GM23248 (cell line): ENCODE results near the gene TNFRSF6B. TPM values are rescaled to one million over a fixed set of nuclear protein-coding genes. Genes with fewer than 3 reads are reported as not detected.

ENCODE experiments used
- DNase-seq: peaks from one replicate; pipeline ENCODE4 v3.0.0-alpha.2; 2015
- H2AFZ ChIP-seq: fragments of 200-600 bp; sonication (generic); 2 replicates; pipeline ENCODE4 v1.6.1; 2016; ENCODE audit warnings: antibody characterized with exemption
- H3F3A ChIP-seq: fragments of 200-600 bp; sonication (generic); 2 replicates; pipeline ENCODE4 v1.6.1; 2016; ENCODE audit warnings: mild to moderate bottlenecking, antibody characterized with exemption, mixed run types; ENCODE audit not compliant: insufficient read depth
- H3K27ac ChIP-seq: fragments of 200-600 bp; sonication (generic); 2 replicates; pipeline ENCODE4 v1.5.1; 2016; ENCODE audit warnings: mild to moderate bottlenecking
- H3K27me3 ChIP-seq: fragments of 200-600 bp; sonication (generic); replicated peaks from 2 replicates; pipeline ENCODE4 v1.6.1; 2016; ENCODE audit warnings: mild to moderate bottlenecking; ENCODE audit not compliant: insufficient read depth
- H3K36me3 ChIP-seq: fragments of 200-600 bp; sonication (generic); 2 replicates; pipeline ENCODE4 v1.6.1; 2016; ENCODE audit warnings: low read depth, mild to moderate bottlenecking
- H3K4me1 ChIP-seq: fragments of 200-600 bp; sonication (generic); 2 replicates; pipeline ENCODE4 v1.6.1; 2016; ENCODE audit warnings: mild to moderate bottlenecking; ENCODE audit not compliant: insufficient read depth
- H3K4me2 ChIP-seq: fragments of 200-600 bp; sonication (generic); one replicate; pipeline ENCODE4 v1.6.1; 2016; ENCODE audit warnings: mild to moderate bottlenecking; ENCODE audit not compliant: unreplicated experiment
- H3K4me3 ChIP-seq: fragments of 200-600 bp; sonication (generic); 2 replicates; pipeline ENCODE4 v1.5.1; 2016; ENCODE audit warnings: mild to moderate bottlenecking
- H3K79me2 ChIP-seq: fragments of 200-600 bp; sonication (generic); 2 replicates; pipeline ENCODE4 v1.6.1; 2016; ENCODE audit warnings: mild to moderate bottlenecking; ENCODE audit not compliant: insufficient read depth
- H3K9ac ChIP-seq: fragments of 200-600 bp; sonication (generic); 2 replicates; pipeline ENCODE4 v1.6.1; 2016; ENCODE audit warnings: mild to moderate bottlenecking
- H3K9me2 ChIP-seq: fragments of 200-600 bp; sonication (generic); 2 replicates; pipeline ENCODE4 v1.6.1; 2016; ENCODE audit warnings: mixed run types, mild to moderate bottlenecking, moderate library complexity; ENCODE audit not compliant: insufficient read depth
- H3K9me3 ChIP-seq: fragments of 200-600 bp; sonication (generic); one replicate; pipeline ENCODE4 v1.6.1; 2017; ENCODE audit warnings: low read depth
- H4K20me1 ChIP-seq: fragments of 200-600 bp; sonication (generic); 2 replicates; pipeline ENCODE4 v1.6.0; 2016; ENCODE audit not compliant: insufficient read depth
- EZH2 ChIP-seq: fragments of 200-600 bp; sonication (generic); IDR thresholded peaks from 2 replicates; pipeline ENCODE4 v1.6.1; 2018; ENCODE audit warnings: antibody characterized with exemption, mild to moderate bottlenecking; ENCODE audit not compliant: insufficient read depth, poor library complexity, severe bottlenecking
- EZH2phosphoT487 ChIP-seq: fragments of 200-600 bp; sonication (generic); IDR thresholded peaks from 2 replicates; pipeline ENCODE4 v1.6.1; 2018; ENCODE audit warnings: antibody characterized with exemption, moderate library complexity, mild to moderate bottlenecking, low read depth; ENCODE audit not compliant: insufficient read depth
- WGBS, 2 experiments: methylation state at CpG; one replicate each; pipeline ENCODE4 v1.1.6; 2015 to 2017; ENCODE audit warnings: low lambda C conversion rate in 2 of 2, low coverage in 1 of 2; ENCODE audit errors: missing lambda C conversion rate in 2 of 2; 5-methylcytosine and 5-hydroxymethylcytosine counted together
- in situ Hi-C: fragments of 300-500 bp; cut with MboI; formaldehyde crosslinking; loops from 2 replicates; pipeline ENCODE4 v1.15.0; 2020
- polyA plus RNA-seq: library from polyadenylated mRNA; unstranded; fragments of >200 nt; fragmentation: Nextera tagmentation; extraction: Ambion mirVana; gene quantifications from 2 replicates; pipeline ENCODE4 v1.2.1, GENCODE V29; 2016
- total RNA-seq: library from RNA; depleted of rRNA; stranded (reverse); fragments of >200 nt; shearing (Covaris generic); gene quantifications from 2 replicates; pipeline ENCODE4 v1.2.3, GENCODE V29; 2014

Gene TNFRSF6B
- total and polyA plus RNA-seq, 2 experiments from 2014 or later, result 17.4 to 39.9 TPM

DNA sequence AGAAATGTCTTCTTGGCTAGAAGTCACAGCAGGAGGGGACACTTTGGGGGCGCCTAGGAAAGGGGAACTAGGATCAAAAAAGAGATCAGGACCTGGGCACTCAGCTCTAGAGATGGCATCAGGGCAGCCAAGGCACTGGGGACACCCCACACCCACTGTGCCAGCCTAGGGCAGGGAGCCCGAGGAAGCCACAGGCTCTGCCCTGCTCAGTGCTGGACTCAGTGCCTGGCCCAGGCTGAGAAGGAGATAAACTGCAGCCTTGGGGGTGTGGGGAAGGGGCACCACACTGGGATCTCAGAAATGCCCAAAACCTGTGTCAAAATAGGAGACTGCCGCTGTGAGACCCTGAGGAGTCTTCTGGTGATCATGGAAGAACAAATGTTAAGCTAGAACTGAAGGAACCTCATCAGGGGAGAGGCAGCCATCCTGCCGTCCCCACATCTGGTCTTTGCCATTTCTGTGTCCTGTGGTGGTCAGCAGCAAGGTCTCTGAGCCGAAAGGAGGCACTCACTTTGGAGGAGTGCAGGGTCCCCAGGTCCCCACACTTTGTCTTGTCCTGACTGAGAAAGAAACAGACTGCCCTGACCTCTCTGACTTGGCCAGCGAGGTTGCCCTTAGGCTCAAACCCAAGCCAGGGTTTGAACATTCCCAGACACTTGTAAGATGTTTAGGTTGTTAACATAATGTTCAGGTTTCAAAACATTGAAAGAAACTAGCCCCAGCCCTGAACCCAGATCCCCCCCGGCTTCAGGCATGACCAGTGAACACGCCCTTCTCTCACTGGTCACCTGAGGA is 9.0 kb downstream of the TNFRSF6B start:
- H3K27me3 ChIP-seq, result no peaks in the 10 kb centered on the region
- H2AFZ ChIP-seq, result no peak overlapping the region
- H3K4me3 ChIP-seq, result no peak overlapping the region
- no peaks in the 10 kb centered on the region for H3K9me3 ChIP-seq
- H3K4me2 ChIP-seq, result peak overlapping the region; percentile 87
- H3K36me3 ChIP-seq, result peaks cover 6% of the 10 kb centered on the region; the same call in 1 of the 2 replicates
- no peak for DNase-seq
- H3F3A ChIP-seq, result no peaks in the 10 kb centered on the region
- WGBS, 2 experiments, result 89% methylated on average over 8 of the region's 8 CpGs
- peaks cover 64% of the 10 kb centered on the region for H3K79me2 ChIP-seq
- H3K9me2 ChIP-seq, result no peaks in the 10 kb centered on the region
- H4K20me1 ChIP-seq, result no peaks in the 10 kb centered on the region
- TF ChIP-seq EZH2phosphoT487 (no peak), EZH2 (no peak)
- no peak overlapping the region for H3K27ac ChIP-seq
- in situ Hi-C loops, result no loop called here
- peaks cover 17% of the 10 kb centered on the region; the same call in 1 of the 2 replicates for H3K4me1 ChIP-seq
- H3K9ac ChIP-seq, result peak overlapping the region; percentile 86

- in situ Hi-C loops, result no loop called here
- WGBS, 2 experiments, result 66 to 68% methylated on average over 12 of the region's 12 CpGs
- H3K36me3 ChIP-seq, result peaks cover 11% of the 10 kb centered on the region; the same call in 1 of the 2 replicates
These were observed 9.7 kb downstream of the TNFRSF6B start for GRCh38 chr20:63706027-63706695.

GRCh38 chr20:63706852-63707557 is 10.6 kb downstream of the TNFRSF6B start:
- Histone ChIP-seq H2AFZ (peak overlapping the region; percentile 35; the same call in 1 of the 2 replicates), H3K27me3 (no peaks in the 10 kb centered on the region), H3F3A (no peaks in the 10 kb centered on the region), H4K20me1 (no peaks in the 10 kb centered on the region), H3K9me3 (no peaks in the 10 kb centered on the region), H3K27ac (peak overlapping the region; percentile 65), H3K4me1 (peaks cover 17% of the 10 kb centered on the region; the same call in 1 of the 2 replicates), H3K9ac (peak overlapping the region; percentile 86), H3K79me2 (peaks cover 79% of the 10 kb centered on the region), H3K9me2 (no peaks in the 10 kb centered on the region), H3K36me3 (peaks cover 19% of the 10 kb centered on the region), H3K4me2 (peak overlapping the region; percentile 87), H3K4me3 (peak overlapping the region; percentile 80)
- TF ChIP-seq EZH2 (no peak), EZH2phosphoT487 (no peak)
- in situ Hi-C loops, result no loop called here
- 5 to 10% methylated on average over 33 to 55 of the region's 56 CpGs for WGBS, 2 experiments
- peak; percentile 80 for DNase-seq

More at GRCh38 chr20:63706027-63706695, 9.7 kb downstream of the TNFRSF6B start:
- H3K4me1 ChIP-seq, result peaks cover 17% of the 10 kb centered on the region; the same call in 1 of the 2 replicates
- H2AFZ ChIP-seq, result no peak overlapping the region
- no peaks in the 10 kb centered on the region for H3K27me3 ChIP-seq
- H3K79me2 ChIP-seq, result peaks cover 71% of the 10 kb centered on the region
- TF ChIP-seq EZH2 (no peak), EZH2phosphoT487 (no peak)
- no peaks in the 10 kb centered on the region for H3F3A ChIP-seq
- H3K9ac ChIP-seq, result peak overlapping the region; percentile 86
- no peaks in the 10 kb centered on the region for H3K9me2 ChIP-seq
- peak overlapping the region; percentile 87 for H3K4me2 ChIP-seq
- no peaks in the 10 kb centered on the region for H4K20me1 ChIP-seq
- DNase-seq, result no peak
- peak overlapping the region; percentile 80 for H3K4me3 ChIP-seq
- H3K27ac ChIP-seq, result peak overlapping the region; percentile 65
- H3K9me3 ChIP-seq, result no peaks in the 10 kb centered on the region
